Measurements from ENCODE around the gene LDLRAD2.

GRCh38 chr1:21824926-21825325, 12.9 kb downstream of the LDLRAD2 start:
- no peak for TF ChIP-seq CTCF (IDR thresholded peaks at IDR 0.05)
- TF ChIP-seq POLR2A (IDR thresholded peaks at IDR 0.05), result no peak
